ENCODE measurements around the gene PLCXD1.
"Not testable (repeated sequence)": the region's sequence is repeated elsewhere in the genome, so short reads cannot be mapped to it uniquely, and the experiment has no call there.

PLCXD1 gene

GRCh38 chrX:330141-330725, 49.1 kb downstream of the PLCXD1 start:
- H3K36me3 Mint-ChIP-seq (ENCODE audit: low read depth); H3K27me3 Mint-ChIP-seq (ENCODE audit: low read depth); H3K4me1 Mint-ChIP-seq (ENCODE audit: low read depth); H3K27ac Mint-ChIP-seq; H3K9me3 Mint-ChIP-seq; H3K4me3 Mint-ChIP-seq: not testable (repeated sequence)

GRCh38 chrX:330726-331150, 49.6 kb downstream of the PLCXD1 start:
- Mint-ChIP-seq H3K36me3 (ENCODE audit: low read depth) (no peaks in the 10 kb centered on the region), H3K9me3 (peaks cover 3% of the 10 kb centered on the region), H3K27me3 (ENCODE audit: low read depth) (no peaks in the 10 kb centered on the region), H3K4me1 (ENCODE audit: low read depth) (no peaks in the 10 kb centered on the region), H3K4me3 (no peak overlapping the region), H3K27ac (no peak overlapping the region)

- Mint-ChIP-seq H3K4me3 (no peak overlapping the region), H3K9me3 (peaks cover 4% of the 10 kb centered on the region), H3K36me3 (ENCODE audit: low read depth) (peaks cover 3% of the 10 kb centered on the region), H3K27me3 (ENCODE audit: low read depth) (no peaks in the 10 kb centered on the region), H3K27ac (no peak overlapping the region), H3K4me1 (ENCODE audit: low read depth) (no peaks in the 10 kb centered on the region)
Measured at GRCh38 chrX:331151-331824, 50.1 kb downstream of the PLCXD1 start.

GRCh38 chrX:331825-332495, 50.8 kb downstream of the PLCXD1 start:
- Mint-ChIP-seq H3K4me1 (ENCODE audit: low read depth) (no peaks in the 10 kb centered on the region), H3K9me3 (peaks cover 9% of the 10 kb centered on the region), H3K27ac (no peak overlapping the region), H3K27me3 (ENCODE audit: low read depth) (no peaks in the 10 kb centered on the region), H3K36me3 (ENCODE audit: low read depth) (peaks cover 7% of the 10 kb centered on the region), H3K4me3 (no peak overlapping the region)

GRCh38 chrX:332496-332860, 51.3 kb downstream of the PLCXD1 start:
- peaks cover 9% of the 10 kb centered on the region for H3K9me3 Mint-ChIP-seq
- H3K4me3 Mint-ChIP-seq: no peak overlapping the region
- H3K27me3 Mint-ChIP-seq (ENCODE audit: low read depth): no peaks in the 10 kb centered on the region
- H3K27ac Mint-ChIP-seq: no peak overlapping the region
- H3K4me1 Mint-ChIP-seq (ENCODE audit: low read depth): no peaks in the 10 kb centered on the region
- peaks cover 11% of the 10 kb centered on the region for H3K36me3 Mint-ChIP-seq (ENCODE audit: low read depth)

- Mint-ChIP-seq H3K4me1 (ENCODE audit: low read depth) (no peaks in the 10 kb centered on the region), H3K36me3 (ENCODE audit: low read depth) (peaks cover 15% of the 10 kb centered on the region), H3K27ac (no peak overlapping the region), H3K9me3 (peaks cover 9% of the 10 kb centered on the region), H3K4me3 (no peak overlapping the region), H3K27me3 (ENCODE audit: low read depth) (no peaks in the 10 kb centered on the region)
Measured at GRCh38 chrX:332916-333610, 51.9 kb downstream of the PLCXD1 start.

GRCh38 chrX:333611-334311, 52.6 kb downstream of the PLCXD1 start:
- Mint-ChIP-seq H3K36me3 (ENCODE audit: low read depth) (peaks cover 20% of the 10 kb centered on the region), H3K9me3 (peaks cover 9% of the 10 kb centered on the region), H3K4me3 (no peak overlapping the region), H3K27ac (no peak overlapping the region), H3K4me1 (ENCODE audit: low read depth) (no peaks in the 10 kb centered on the region), H3K27me3 (ENCODE audit: low read depth) (no peaks in the 10 kb centered on the region)

- Mint-ChIP-seq H3K36me3 (ENCODE audit: low read depth) (peaks cover 22% of the 10 kb centered on the region), H3K27ac (no peak overlapping the region), H3K9me3 (peaks cover 8% of the 10 kb centered on the region), H3K4me3 (no peak overlapping the region), H3K27me3 (ENCODE audit: low read depth) (no peaks in the 10 kb centered on the region), H3K4me1 (ENCODE audit: low read depth) (no peaks in the 10 kb centered on the region)
Measured at GRCh38 chrX:334331-334891, 53.2 kb downstream of the PLCXD1 start.

GRCh38 chrX:334971-335757, 54.0 kb downstream of the PLCXD1 start:
- H3K36me3 Mint-ChIP-seq (ENCODE audit: low read depth): peaks cover 22% of the 10 kb centered on the region
- H3K4me1 Mint-ChIP-seq (ENCODE audit: low read depth): no peaks in the 10 kb centered on the region
- peaks cover 6% of the 10 kb centered on the region for H3K9me3 Mint-ChIP-seq
- H3K27me3 Mint-ChIP-seq (ENCODE audit: low read depth): no peaks in the 10 kb centered on the region
- no peak overlapping the region for H3K27ac Mint-ChIP-seq
- H3K4me3 Mint-ChIP-seq: no peak overlapping the region

GRCh38 chrX:335758-336155, 54.6 kb downstream of the PLCXD1 start:
- H3K27me3 Mint-ChIP-seq (ENCODE audit: low read depth): no peaks in the 10 kb centered on the region
- H3K36me3 Mint-ChIP-seq (ENCODE audit: low read depth): peaks cover 22% of the 10 kb centered on the region
- H3K4me3 Mint-ChIP-seq: no peak overlapping the region
- H3K4me1 Mint-ChIP-seq (ENCODE audit: low read depth): no peaks in the 10 kb centered on the region
- H3K9me3 Mint-ChIP-seq: peaks cover 6% of the 10 kb centered on the region
- H3K27ac Mint-ChIP-seq: no peak overlapping the region

- peaks cover 22% of the 10 kb centered on the region for H3K36me3 Mint-ChIP-seq (ENCODE audit: low read depth)
- no peaks in the 10 kb centered on the region for H3K4me1 Mint-ChIP-seq (ENCODE audit: low read depth)
- H3K9me3 Mint-ChIP-seq: peaks cover 6% of the 10 kb centered on the region
- H3K27ac Mint-ChIP-seq: no peak overlapping the region
- H3K27me3 Mint-ChIP-seq (ENCODE audit: low read depth): no peaks in the 10 kb centered on the region
- H3K4me3 Mint-ChIP-seq: no peak overlapping the region
Measured at GRCh38 chrX:336227-336626, 55.0 kb downstream of the PLCXD1 start.

- H3K4me1 Mint-ChIP-seq (ENCODE audit: low read depth): no peaks in the 10 kb centered on the region
- no peak overlapping the region for H3K27ac Mint-ChIP-seq
- peaks cover 9% of the 10 kb centered on the region for H3K9me3 Mint-ChIP-seq
- H3K4me3 Mint-ChIP-seq: no peak overlapping the region
- H3K27me3 Mint-ChIP-seq (ENCODE audit: low read depth): no peaks in the 10 kb centered on the region
- peaks cover 29% of the 10 kb centered on the region for H3K36me3 Mint-ChIP-seq (ENCODE audit: low read depth)
Measured at GRCh38 chrX:337331-337831, 56.2 kb downstream of the PLCXD1 start.

- peaks cover 9% of the 10 kb centered on the region for H3K9me3 Mint-ChIP-seq
- H3K27me3 Mint-ChIP-seq (ENCODE audit: low read depth): no peaks in the 10 kb centered on the region
- H3K4me1 Mint-ChIP-seq (ENCODE audit: low read depth): no peaks in the 10 kb centered on the region
- H3K27ac Mint-ChIP-seq: no peak overlapping the region
- H3K36me3 Mint-ChIP-seq (ENCODE audit: low read depth): peaks cover 29% of the 10 kb centered on the region
- no peak overlapping the region for H3K4me3 Mint-ChIP-seq
Measured at GRCh38 chrX:338281-338835, 57.2 kb downstream of the PLCXD1 start.
